Epidermal melanocyte (primary cell): ENCODE data around the gene RABGAP1L.
"Not testable (repeated sequence)": the region's sequence is repeated elsewhere in the genome, so short reads cannot be mapped to it uniquely, and the experiment has no call there.

Experiments
- DNase-seq: peaks from one replicate; pipeline ENCODE4 v3.0.0; 2011; ENCODE audit warnings: low spot score; ENCODE audit not compliant: insufficient read length

RABGAP1L gene

DNA sequence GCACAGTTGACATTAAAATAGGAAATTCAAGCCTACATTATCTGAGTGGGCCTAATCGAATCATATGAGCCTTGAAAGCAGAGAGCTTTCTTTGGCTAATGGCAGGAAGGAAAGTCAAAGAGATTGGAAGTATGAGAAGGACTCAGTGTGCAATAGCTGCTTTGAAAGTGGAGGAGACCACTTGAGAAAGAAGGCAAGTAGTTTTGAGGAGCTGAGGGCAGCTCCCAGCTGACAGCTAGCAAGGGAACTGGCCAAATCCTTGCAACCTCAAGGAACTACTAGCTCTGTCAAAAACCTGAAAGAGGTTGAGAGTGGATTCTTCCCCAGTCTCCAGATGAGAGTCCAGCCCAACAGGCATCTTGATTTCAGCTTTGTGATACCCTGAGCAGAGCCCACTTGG, 691.4 kb downstream of the RABGAP1L start:
- no peak for DNase-seq

DNA sequence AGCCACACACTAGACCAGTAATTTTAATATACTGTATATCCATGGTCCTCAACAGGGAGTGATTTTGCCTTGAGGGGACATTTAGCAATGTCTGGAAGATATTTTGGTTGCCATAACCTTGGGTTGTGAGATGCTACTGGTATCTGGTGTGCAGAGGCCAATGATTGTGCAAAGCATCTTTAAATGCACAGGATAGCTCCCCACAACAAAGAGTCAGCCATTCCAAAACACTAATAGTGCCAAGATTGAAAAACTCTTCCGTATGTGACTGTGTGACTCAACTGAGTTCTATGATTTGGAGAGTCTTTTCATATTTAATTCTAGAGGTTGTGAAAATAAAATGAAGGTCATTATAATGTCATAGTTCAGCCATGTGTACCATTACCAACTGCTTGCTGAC, 699.0 kb downstream of the RABGAP1L start:
- no peak for DNase-seq

DNA sequence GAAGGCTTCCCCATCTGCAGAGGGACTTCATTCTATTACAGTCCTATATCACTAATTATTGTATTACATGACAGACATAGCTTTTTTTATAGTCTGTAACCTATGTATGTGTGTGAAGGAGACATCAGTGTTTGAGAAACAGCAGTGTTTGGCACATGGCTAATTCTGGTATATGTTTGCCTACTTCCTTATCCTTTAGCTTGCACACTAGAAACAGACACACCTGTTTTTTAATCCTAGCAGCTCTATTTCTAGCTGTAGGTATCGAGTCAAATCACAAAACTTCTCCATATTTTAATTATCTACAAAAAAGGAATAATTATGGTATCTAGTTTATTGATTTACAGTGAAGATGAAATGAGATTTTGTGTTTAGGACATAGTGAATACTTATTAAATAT, 711.0 kb downstream of the RABGAP1L start:
- DNase-seq: no peak

DNA sequence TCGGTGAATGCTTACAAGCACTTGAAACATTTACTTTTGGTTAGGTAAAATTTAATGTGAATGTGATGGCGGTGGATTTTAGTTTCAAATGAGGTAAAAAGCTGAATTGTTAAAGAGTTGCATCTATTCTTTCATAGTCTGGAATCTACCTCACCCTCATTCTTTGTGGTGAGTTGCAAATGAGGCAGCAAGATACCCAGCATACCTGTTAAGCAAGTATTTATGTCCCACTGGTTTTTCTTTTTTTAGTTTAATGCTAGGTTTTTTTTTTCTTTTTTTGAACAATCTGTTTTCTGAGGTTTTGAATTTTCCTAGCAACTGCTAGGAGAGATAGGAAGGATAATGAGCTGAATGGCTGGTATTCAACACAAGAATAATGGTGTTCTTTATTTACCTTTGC, 712.6 kb downstream of the RABGAP1L start:
- DNase-seq: no peak

DNA sequence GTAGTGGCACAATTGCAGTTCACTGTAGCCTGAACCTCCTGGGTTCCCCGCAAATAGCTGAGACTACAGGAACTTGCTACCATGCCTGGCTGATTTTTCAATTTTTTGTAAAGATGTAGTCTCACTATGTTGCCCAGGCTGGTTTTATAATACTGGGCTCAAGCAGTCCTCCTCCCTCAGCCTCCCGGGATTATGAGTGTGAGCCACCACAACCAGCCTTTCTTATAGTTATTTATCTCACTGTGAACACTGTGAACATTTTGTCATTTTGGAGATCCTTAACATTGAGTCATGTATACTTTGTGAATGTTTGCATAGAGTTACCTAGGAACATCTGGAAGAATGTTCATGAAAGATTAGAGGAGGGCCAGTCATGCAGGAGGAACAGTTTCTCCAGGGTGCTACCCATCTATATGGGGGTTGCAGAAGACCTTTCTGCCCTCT, 713.3 kb downstream of the RABGAP1L start:
- DNase-seq: no peak

- no peak for DNase-seq
Measured at GRCh38 chr1:174874331-174875053, 715.2 kb downstream of the RABGAP1L start.

DNA sequence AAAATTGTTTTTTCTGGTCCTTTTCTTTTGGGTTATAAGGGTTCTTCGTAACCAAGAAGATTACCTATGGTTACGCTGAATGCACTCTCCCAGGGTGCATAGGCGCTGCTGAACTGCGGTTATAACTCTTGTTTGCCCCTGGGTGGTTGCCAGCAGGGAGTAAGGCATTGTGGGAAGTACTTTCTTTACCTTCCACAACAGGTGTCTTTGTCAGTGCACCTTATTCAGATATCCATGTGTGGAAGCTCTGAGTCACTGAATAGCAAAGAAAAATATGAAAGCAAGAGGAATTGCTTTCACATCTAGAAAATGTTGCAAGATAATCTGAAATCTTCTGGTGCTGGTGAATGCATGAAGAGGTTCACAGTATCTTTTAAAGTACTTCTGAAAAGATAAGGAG, 716.0 kb downstream of the RABGAP1L start:
- no peak for DNase-seq

- DNase-seq: no peak
Measured at GRCh38 chr1:174877208-174877673, 717.9 kb downstream of the RABGAP1L start.

DNA sequence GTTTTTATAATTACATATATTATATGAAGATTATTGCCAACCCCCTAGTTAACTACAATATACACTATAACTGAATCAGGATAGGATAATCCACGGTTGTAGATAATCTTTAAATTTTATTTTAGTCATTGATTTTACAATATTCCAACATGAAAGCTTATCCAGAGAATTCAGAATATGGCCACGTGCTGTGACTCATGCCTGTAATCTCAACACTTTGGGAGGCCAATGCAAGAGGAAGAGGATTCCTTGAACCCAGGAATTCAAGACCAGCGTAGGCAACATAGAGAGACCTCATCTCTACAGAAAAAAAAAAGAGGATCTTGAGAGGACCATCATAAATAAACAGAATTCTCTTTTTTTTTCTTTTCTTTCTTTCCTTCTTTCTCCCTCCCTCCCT, 720.9 kb downstream of the RABGAP1L start:
- DNase-seq: no peak

DNA sequence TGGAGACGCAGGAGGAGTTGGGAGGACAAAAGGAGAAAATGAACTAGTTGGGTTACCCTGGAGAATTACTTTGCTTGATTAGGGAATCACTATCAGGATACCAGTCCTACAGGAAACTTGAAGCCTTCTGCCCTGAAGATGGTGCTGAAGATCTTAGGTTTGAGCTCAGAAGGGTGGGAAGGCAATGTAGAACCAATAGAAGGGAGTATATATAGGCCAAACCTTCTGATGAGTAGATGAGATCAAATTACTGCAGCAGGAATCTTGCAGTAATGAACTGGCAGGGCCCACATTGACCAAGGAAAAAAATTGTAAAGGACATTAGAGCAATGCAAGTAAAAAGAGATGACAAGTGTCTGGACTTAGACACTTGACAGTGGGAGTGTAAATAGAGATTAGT, 724.1 kb downstream of the RABGAP1L start:
- no peak for DNase-seq

- no peak for DNase-seq
Measured at GRCh38 chr1:174884038-174884437, 724.7 kb downstream of the RABGAP1L start.

DNA sequence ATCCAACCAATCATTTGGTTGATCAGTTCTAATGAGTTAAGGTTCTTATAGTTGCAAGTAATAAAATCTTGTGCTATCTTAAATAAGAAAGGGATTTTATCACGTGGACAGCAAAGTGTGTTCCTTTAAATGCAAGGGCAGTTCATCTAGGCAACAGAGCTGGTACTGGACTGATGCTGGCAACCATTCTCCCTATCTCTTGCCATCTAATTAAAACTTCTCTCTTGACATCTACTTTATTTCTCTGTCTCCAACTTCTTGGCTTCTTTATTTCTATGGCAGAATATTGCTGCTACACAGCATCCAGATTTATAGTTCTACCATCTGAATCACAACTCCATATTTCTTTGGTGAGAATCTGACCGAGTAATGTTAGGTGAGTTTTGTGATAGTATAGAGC, 725.2 kb downstream of the RABGAP1L start:
- DNase-seq: no peak

- no peak for DNase-seq
Measured at GRCh38 chr1:174890024-174890423, 730.7 kb downstream of the RABGAP1L start.

DNA sequence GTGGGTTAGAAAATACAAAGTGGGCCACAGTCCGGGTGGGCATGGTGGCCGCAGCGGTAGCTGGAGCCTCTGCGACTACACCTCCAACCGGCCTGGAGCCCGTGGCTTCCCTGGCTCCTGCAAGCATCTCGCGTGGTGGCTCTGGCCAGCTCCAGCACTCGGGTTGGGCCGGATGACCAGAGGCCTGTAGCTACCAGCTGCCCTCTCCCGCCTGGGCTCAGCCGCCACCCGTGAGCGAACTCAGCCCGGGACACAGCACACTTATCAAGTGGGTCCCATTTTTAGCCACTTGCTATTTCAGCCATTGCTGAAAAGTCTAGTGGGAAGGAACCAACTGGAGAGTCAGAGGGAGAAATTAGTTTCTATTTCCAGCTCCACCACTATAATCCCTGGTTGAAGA, 732.7 kb downstream of the RABGAP1L start:
- DNase-seq: no peak

DNA sequence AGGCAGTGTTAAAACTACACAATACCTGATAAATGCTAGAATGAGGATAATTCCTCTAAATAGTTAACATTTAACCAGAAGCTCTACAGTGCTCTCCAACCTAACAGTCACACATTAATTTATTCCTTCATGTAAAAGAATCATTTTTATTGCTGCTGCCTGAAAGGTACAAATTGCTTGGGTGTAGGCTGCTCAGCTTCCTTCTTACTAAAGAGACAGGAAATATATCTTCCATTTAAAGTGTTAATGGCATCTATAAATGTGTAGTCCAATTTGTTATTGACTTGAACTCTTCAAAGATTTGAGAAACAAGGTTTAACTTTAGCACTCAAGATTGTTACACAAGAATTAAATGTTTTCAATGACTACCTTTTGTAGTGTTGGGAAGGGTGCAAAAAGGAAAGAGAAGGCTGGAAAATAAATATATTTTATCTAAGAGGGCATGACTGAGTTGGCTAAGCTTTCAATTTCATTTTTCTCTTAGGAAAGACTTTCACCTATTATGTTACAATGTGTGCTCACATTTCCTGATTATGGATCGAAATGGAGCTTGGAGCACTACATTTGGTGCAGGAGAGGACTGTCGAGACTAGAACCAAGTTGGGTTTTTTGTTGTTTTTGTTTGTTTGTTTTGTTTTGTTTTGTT, 734.9 kb downstream of the RABGAP1L start:
- no peak for DNase-seq

- not testable (repeated sequence) for DNase-seq
Measured at GRCh38 chr1:174895610-174896009, 736.3 kb downstream of the RABGAP1L start.

DNA sequence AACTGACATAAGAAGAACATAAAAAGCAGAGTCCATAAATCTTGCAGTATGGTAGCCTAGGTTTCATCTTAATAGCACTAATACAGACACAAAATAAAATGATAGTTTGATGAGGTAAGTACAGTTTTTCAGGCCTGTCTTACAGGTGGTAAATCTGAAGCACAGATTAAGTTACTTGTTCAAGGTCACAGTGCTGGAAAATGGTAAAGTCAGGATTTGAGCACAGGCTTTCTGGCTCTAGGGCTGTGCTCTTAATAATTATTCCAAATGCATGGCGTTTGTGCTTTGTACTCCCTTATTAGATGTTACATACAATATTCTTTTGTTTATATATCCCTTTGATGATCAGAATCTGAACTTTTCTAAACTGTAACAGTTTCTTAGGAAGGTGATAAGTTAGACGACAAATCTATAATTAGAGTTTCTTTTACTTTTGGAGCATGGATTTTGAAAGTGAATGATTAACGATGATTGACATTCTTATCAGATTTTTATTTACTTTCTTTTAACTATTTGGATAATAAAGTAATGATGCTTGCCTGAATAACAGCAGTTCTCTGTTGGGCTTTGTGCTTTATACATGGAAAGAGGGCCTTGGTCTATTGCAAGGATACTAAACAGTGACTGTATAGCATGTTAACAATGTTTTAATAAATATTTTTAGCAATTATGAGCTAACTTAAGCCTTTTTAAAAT, 738.9 kb downstream of the RABGAP1L start:
- DNase-seq: no peak

- DNase-seq: no peak
Measured at GRCh38 chr1:174900317-174900716, 741.0 kb downstream of the RABGAP1L start.

GRCh38 chr1:174902531-174903099, 743.3 kb downstream of the RABGAP1L start:
- no peak for DNase-seq

GRCh38 chr1:174911606-174912005, 752.3 kb downstream of the RABGAP1L start:
- no peak for DNase-seq

GRCh38 chr1:174912264-174912663, 752.9 kb downstream of the RABGAP1L start:
- DNase-seq: no peak
